ENCODE results near the gene KDM2A.
A peak's percentile ranks its signal among the peaks of the same experiment; 100 is the strongest.

The KDM2A gene

GRCh38 chr11:67240576-67241389 lies 121.7 kb downstream of the KDM2A start:
- peak; percentile 70 for DNase-seq (ENCODE audit: extremely low read depth, insufficient read length)
- H3K36me3 ChIP-seq (ENCODE audit: control insufficient read depth, insufficient read depth, low read length) = peaks cover 6% of the 10 kb centered on the region
- no peaks in the 10 kb centered on the region for H3K27me3 ChIP-seq (replicated peaks; ENCODE audit: control insufficient read depth, insufficient read depth, low read length)
- no peak for TF ChIP-seq CTCF (IDR thresholded peaks at IDR 0.05; ENCODE audit: insufficient read depth, low read length, poor library complexity, severe bottlenecking)
- H3K4me3 ChIP-seq (replicated peaks; ENCODE audit: low read depth, low read length) = peak overlapping the region; percentile 96

GRCh38 chr11:67242548-67242947 lies 123.5 kb downstream of the KDM2A start:
- TF ChIP-seq CTCF (IDR thresholded peaks at IDR 0.05; ENCODE audit: insufficient read depth, low read length, poor library complexity, severe bottlenecking) = no peak
- no peak for DNase-seq (ENCODE audit: extremely low read depth, insufficient read length)
- Histone ChIP-seq H3K36me3 (ENCODE audit: control insufficient read depth, insufficient read depth, low read length) (peaks cover 11% of the 10 kb centered on the region), H3K4me3 (replicated peaks; ENCODE audit: low read depth, low read length) (peak overlapping the region; percentile 96), H3K27me3 (replicated peaks; ENCODE audit: control insufficient read depth, insufficient read depth, low read length) (no peaks in the 10 kb centered on the region)

- no peaks in the 10 kb centered on the region for H3K27me3 ChIP-seq (replicated peaks; ENCODE audit: control insufficient read depth, insufficient read depth, low read length)
- peaks cover 15% of the 10 kb centered on the region for H3K36me3 ChIP-seq (ENCODE audit: control insufficient read depth, insufficient read depth, low read length)
- H3K4me3 ChIP-seq (replicated peaks; ENCODE audit: low read depth, low read length) = peak overlapping the region; percentile 96
- TF ChIP-seq CTCF (IDR thresholded peaks at IDR 0.05; ENCODE audit: insufficient read depth, low read length, poor library complexity, severe bottlenecking) = no peak
- no peak for DNase-seq (ENCODE audit: extremely low read depth, insufficient read length)
Measured at GRCh38 chr11:67243051-67243450, 124.0 kb downstream of the KDM2A start.

GRCh38 chr11:67245046-67245445 lies 126.0 kb downstream of the KDM2A start:
- Histone ChIP-seq H3K36me3 (ENCODE audit: control insufficient read depth, insufficient read depth, low read length) (peaks cover 32% of the 10 kb centered on the region), H3K27me3 (replicated peaks; ENCODE audit: control insufficient read depth, insufficient read depth, low read length) (no peaks in the 10 kb centered on the region), H3K4me3 (replicated peaks; ENCODE audit: low read depth, low read length) (no peak overlapping the region)
- no peak for DNase-seq (ENCODE audit: extremely low read depth, insufficient read length)
- TF ChIP-seq CTCF (IDR thresholded peaks at IDR 0.05; ENCODE audit: insufficient read depth, low read length, poor library complexity, severe bottlenecking) = no peak

GRCh38 chr11:67247946-67248550 lies 129.0 kb downstream of the KDM2A start:
- no peaks in the 10 kb centered on the region for H3K27me3 ChIP-seq (replicated peaks; ENCODE audit: control insufficient read depth, insufficient read depth, low read length)
- TF ChIP-seq CTCF (IDR thresholded peaks at IDR 0.05; ENCODE audit: insufficient read depth, low read length, poor library complexity, severe bottlenecking) = no peak
- H3K36me3 ChIP-seq (ENCODE audit: control insufficient read depth, insufficient read depth, low read length) = peaks cover 60% of the 10 kb centered on the region
- DNase-seq (ENCODE audit: extremely low read depth, insufficient read length) = no peak
- H3K4me3 ChIP-seq (replicated peaks; ENCODE audit: low read depth, low read length) = no peak overlapping the region
